ENCODE data around the gene AWAT2.
"Not testable (repeated sequence)": the region's sequence is repeated elsewhere in the genome, so short reads cannot be mapped to it uniquely, and the experiment has no call there.

The AWAT2 gene

GRCh38 chrX:70009970-70010369 is 39.8 kb downstream of the AWAT2 start:
- no peak for DNase-seq (ENCODE audit: low spot score)
- no peak for TF ChIP-seq CTCF (IDR thresholded peaks at IDR 0.05; ENCODE audit: extremely low read depth, insufficient read depth, missing control alignments)
- in situ Hi-C loops (cut with MboI; ENCODE audit: low pct_unique_long_range_greater_than_20kb, low sequenced_read_pairs, unreplicated experiment) = no loop called here

GRCh38 chrX:70009049-70009448 is 40.7 kb downstream of the AWAT2 start:
- TF ChIP-seq CTCF (IDR thresholded peaks at IDR 0.05; ENCODE audit: extremely low read depth, insufficient read depth, missing control alignments) = no peak
- no peak for DNase-seq (ENCODE audit: low spot score)
- in situ Hi-C loops (cut with MboI; ENCODE audit: low pct_unique_long_range_greater_than_20kb, low sequenced_read_pairs, unreplicated experiment) = no loop called here

- no peak for DNase-seq (ENCODE audit: low spot score)
- no peak for TF ChIP-seq CTCF (IDR thresholded peaks at IDR 0.05; ENCODE audit: extremely low read depth, insufficient read depth, missing control alignments)
Observed at GRCh38 chrX:70007946-70008345, 41.8 kb downstream of the AWAT2 start.

GRCh38 chrX:70001708-70002341 is 47.9 kb downstream of the AWAT2 start:
- in situ Hi-C loops (cut with MboI; ENCODE audit: low pct_unique_long_range_greater_than_20kb, low sequenced_read_pairs, unreplicated experiment) = no loop called here
- TF ChIP-seq CTCF (IDR thresholded peaks at IDR 0.05; ENCODE audit: extremely low read depth, insufficient read depth, missing control alignments) = no peak

More at GRCh38 chrX:70007946-70008345, 41.8 kb downstream of the AWAT2 start:
- in situ Hi-C loops (cut with MboI; ENCODE audit: low pct_unique_long_range_greater_than_20kb, low sequenced_read_pairs, unreplicated experiment) = no loop called here

GRCh38 chrX:70001269-70001668 is 48.5 kb downstream of the AWAT2 start:
- DNase-seq (ENCODE audit: low spot score) = no peak
- in situ Hi-C loops (cut with MboI; ENCODE audit: low pct_unique_long_range_greater_than_20kb, low sequenced_read_pairs, unreplicated experiment) = no loop called here

More at GRCh38 chrX:70001708-70002341, 47.9 kb downstream of the AWAT2 start:
- no peak for DNase-seq (ENCODE audit: low spot score)

GRCh38 chrX:69998299-69998698 is 51.4 kb downstream of the AWAT2 start:
- DNase-seq (ENCODE audit: low spot score); in situ Hi-C loops (cut with MboI; ENCODE audit: low pct_unique_long_range_greater_than_20kb, low sequenced_read_pairs, unreplicated experiment): not testable (repeated sequence)

More at GRCh38 chrX:70001269-70001668, 48.5 kb downstream of the AWAT2 start:
- no peak for TF ChIP-seq CTCF (IDR thresholded peaks at IDR 0.05; ENCODE audit: extremely low read depth, insufficient read depth, missing control alignments)

- DNase-seq (ENCODE audit: low spot score) = no peak
- TF ChIP-seq CTCF (IDR thresholded peaks at IDR 0.05; ENCODE audit: extremely low read depth, insufficient read depth, missing control alignments) = no peak
- in situ Hi-C loops (cut with MboI; ENCODE audit: low pct_unique_long_range_greater_than_20kb, low sequenced_read_pairs, unreplicated experiment) = no loop called here
Observed at GRCh38 chrX:69996113-69996468, 53.6 kb downstream of the AWAT2 start.

Measured in GM13977 (cell line).